ENCODE data around the gene UNC13B. TPM values are rescaled to one million over a fixed set of nuclear protein-coding genes. Genes with fewer than 3 reads are reported as not detected.

The UNC13B gene
- polyA plus RNA-seq, 1 experiment: 13.2 TPM

GRCh38 chr9:35226651-35227050 lies 64.8 kb downstream of the UNC13B start:
- no peak overlapping the region for H3K4me3 ChIP-seq (ENCODE audit: low read depth, low read length)
- no peaks in the 10 kb centered on the region for H3K27me3 ChIP-seq (ENCODE audit: control insufficient read depth, insufficient read depth, low read length)
- ChIA-PET CTCF (no interaction called here), POLR2A (no interaction called here)
- DNase-seq (ENCODE audit: low read depth): no peak
- TF ChIP-seq CTCF (IDR thresholded peaks at IDR 0.05; ENCODE audit: insufficient read depth, low read depth, low read length): no peak
- no peaks in the 10 kb centered on the region for H3K36me3 ChIP-seq (ENCODE audit: control insufficient read depth, insufficient read depth, low read length)

- POLR2A ChIA-PET: no interaction called here
- no peaks in the 10 kb centered on the region for H3K36me3 ChIP-seq (ENCODE audit: control insufficient read depth, insufficient read depth, low read length)
- CTCF ChIA-PET: no interaction called here
- H3K27me3 ChIP-seq (ENCODE audit: control insufficient read depth, insufficient read depth, low read length): no peaks in the 10 kb centered on the region
- no peak for TF ChIP-seq CTCF (IDR thresholded peaks at IDR 0.05; ENCODE audit: insufficient read depth, low read depth, low read length)
- no peak overlapping the region for H3K4me3 ChIP-seq (ENCODE audit: low read depth, low read length)
- no peak for DNase-seq (ENCODE audit: low read depth)
These were observed 65.5 kb downstream of the UNC13B start for GRCh38 chr9:35227284-35227683.

GRCh38 chr9:35229066-35229778 lies 67.4 kb downstream of the UNC13B start:
- Histone ChIP-seq H3K27me3 (ENCODE audit: control insufficient read depth, insufficient read depth, low read length) (no peaks in the 10 kb centered on the region), H3K4me3 (ENCODE audit: low read depth, low read length) (no peak overlapping the region), H3K36me3 (ENCODE audit: control insufficient read depth, insufficient read depth, low read length) (no peaks in the 10 kb centered on the region)
- DNase-seq (ENCODE audit: low read depth): no peak
- TF ChIP-seq CTCF (IDR thresholded peaks at IDR 0.05; ENCODE audit: insufficient read depth, low read depth, low read length): no peak
- CTCF ChIA-PET: no interaction called here
- POLR2A ChIA-PET: no interaction called here

GRCh38 chr9:35229779-35230143 lies 68.0 kb downstream of the UNC13B start:
- ChIA-PET CTCF (no interaction called here), POLR2A (no interaction called here)
- no peak for DNase-seq (ENCODE audit: low read depth)
- Histone ChIP-seq H3K27me3 (ENCODE audit: control insufficient read depth, insufficient read depth, low read length) (no peaks in the 10 kb centered on the region), H3K4me3 (ENCODE audit: low read depth, low read length) (no peak overlapping the region), H3K36me3 (ENCODE audit: control insufficient read depth, insufficient read depth, low read length) (no peaks in the 10 kb centered on the region)
- TF ChIP-seq CTCF (IDR thresholded peaks at IDR 0.05; ENCODE audit: insufficient read depth, low read depth, low read length): no peak

GRCh38 chr9:35232867-35233544 lies 71.2 kb downstream of the UNC13B start:
- no peak for TF ChIP-seq CTCF (IDR thresholded peaks at IDR 0.05; ENCODE audit: insufficient read depth, low read depth, low read length)
- POLR2A ChIA-PET: no interaction called here
- CTCF ChIA-PET: no interaction called here

More at GRCh38 chr9:35232867-35233544, 71.2 kb downstream of the UNC13B start:
- no peak for DNase-seq (ENCODE audit: low read depth)
- Histone ChIP-seq H3K4me3 (ENCODE audit: low read depth, low read length) (no peak overlapping the region), H3K36me3 (ENCODE audit: control insufficient read depth, insufficient read depth, low read length) (no peaks in the 10 kb centered on the region; the same call in 1 of the 2 replicates), H3K27me3 (ENCODE audit: control insufficient read depth, insufficient read depth, low read length) (no peaks in the 10 kb centered on the region)

All from BJ (cell line).